NT2/D1 (cell line): Measurements from ENCODE around the gene MRPL38.
A peak's percentile ranks its signal among the peaks of the same experiment; 100 is the strongest.

Source experiments
- DNase-seq: peaks from one replicate; pipeline ENCODE4 v3.0.0-alpha.2; 2011; ENCODE audit warnings: low read depth, low spot score
- H3K27me3 ChIP-seq: 2 replicates; pipeline ENCODE4 v1.6.0; 2011; ENCODE audit warnings: mild to moderate bottlenecking; ENCODE audit not compliant: insufficient read length, insufficient read depth
- H3K36me3 ChIP-seq: 2 replicates; pipeline ENCODE4 v1.6.1; 2011; ENCODE audit warnings: mild to moderate bottlenecking, low read length, mixed read lengths; ENCODE audit not compliant: insufficient read depth, insufficient read length
- H3K4me1 ChIP-seq: 2 replicates; pipeline ENCODE4 v1.5.1; 2011; ENCODE audit not compliant: insufficient read depth, insufficient read length
- H3K4me3 ChIP-seq: 2 replicates; pipeline ENCODE4 v1.5.1; 2011; ENCODE audit warnings: low read depth; ENCODE audit not compliant: insufficient read length
- H3K9ac ChIP-seq: 2 replicates; pipeline ENCODE4 v1.6.0; 2011; ENCODE audit warnings: low read depth; ENCODE audit not compliant: insufficient read length
- H3K9me3 ChIP-seq: 2 replicates; pipeline ENCODE4 v1.5.1; 2011; ENCODE audit warnings: mild to moderate bottlenecking, low read length; ENCODE audit not compliant: insufficient read depth
- SUZ12 ChIP-seq: IDR thresholded peaks from 2 replicates; pipeline ENCODE4 v1.6.1; 2011; ENCODE audit not compliant: insufficient read length, insufficient read depth; ENCODE audit errors: extremely low read depth
- YY1 ChIP-seq: IDR thresholded peaks from 2 replicates; pipeline ENCODE4 v1.6.1; 2011; ENCODE audit not compliant: insufficient read length, insufficient read depth
- ZNF274 ChIP-seq: IDR thresholded peaks from 2 replicates; pipeline ENCODE4 v1.6.1; 2011; ENCODE audit warnings: mild to moderate bottlenecking, low read depth, low read length

MRPL38 gene

DNA sequence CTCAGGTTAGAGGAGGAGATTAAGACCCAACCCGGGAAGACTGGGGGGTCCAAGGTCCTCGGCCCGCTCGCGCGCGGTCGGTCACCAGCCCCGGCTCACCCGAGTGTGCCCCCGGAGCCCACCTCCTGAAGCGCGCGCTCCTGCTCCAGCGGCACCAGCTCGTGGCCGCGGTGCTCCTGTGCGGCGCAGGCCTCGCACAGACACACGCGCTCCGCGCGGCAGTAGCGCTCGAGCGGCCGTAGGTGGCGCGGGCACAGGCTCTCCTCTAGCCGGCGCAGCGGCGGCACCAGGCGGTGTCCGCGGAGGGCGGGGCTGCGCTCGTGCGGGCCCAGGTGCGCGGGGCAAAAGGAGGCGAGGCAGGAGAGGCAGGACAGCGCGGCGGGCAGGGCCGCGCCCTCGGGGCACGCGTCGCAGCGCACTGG is 26.9 kb downstream of the MRPL38 start:
- H3K9ac ChIP-seq: peak overlapping the region; percentile 90
- no peak for DNase-seq
- peaks cover 32% of the 10 kb centered on the region for H3K36me3 ChIP-seq
- H3K4me1 ChIP-seq: peaks cover 18% of the 10 kb centered on the region
- H3K9me3 ChIP-seq: no peaks in the 10 kb centered on the region
- H3K4me3 ChIP-seq: peak overlapping the region; percentile 64
- TF ChIP-seq ZNF274: no peak
- TF ChIP-seq SUZ12: no peak
- no peak for TF ChIP-seq YY1
- peaks cover 13% of the 10 kb centered on the region for H3K27me3 ChIP-seq

DNA sequence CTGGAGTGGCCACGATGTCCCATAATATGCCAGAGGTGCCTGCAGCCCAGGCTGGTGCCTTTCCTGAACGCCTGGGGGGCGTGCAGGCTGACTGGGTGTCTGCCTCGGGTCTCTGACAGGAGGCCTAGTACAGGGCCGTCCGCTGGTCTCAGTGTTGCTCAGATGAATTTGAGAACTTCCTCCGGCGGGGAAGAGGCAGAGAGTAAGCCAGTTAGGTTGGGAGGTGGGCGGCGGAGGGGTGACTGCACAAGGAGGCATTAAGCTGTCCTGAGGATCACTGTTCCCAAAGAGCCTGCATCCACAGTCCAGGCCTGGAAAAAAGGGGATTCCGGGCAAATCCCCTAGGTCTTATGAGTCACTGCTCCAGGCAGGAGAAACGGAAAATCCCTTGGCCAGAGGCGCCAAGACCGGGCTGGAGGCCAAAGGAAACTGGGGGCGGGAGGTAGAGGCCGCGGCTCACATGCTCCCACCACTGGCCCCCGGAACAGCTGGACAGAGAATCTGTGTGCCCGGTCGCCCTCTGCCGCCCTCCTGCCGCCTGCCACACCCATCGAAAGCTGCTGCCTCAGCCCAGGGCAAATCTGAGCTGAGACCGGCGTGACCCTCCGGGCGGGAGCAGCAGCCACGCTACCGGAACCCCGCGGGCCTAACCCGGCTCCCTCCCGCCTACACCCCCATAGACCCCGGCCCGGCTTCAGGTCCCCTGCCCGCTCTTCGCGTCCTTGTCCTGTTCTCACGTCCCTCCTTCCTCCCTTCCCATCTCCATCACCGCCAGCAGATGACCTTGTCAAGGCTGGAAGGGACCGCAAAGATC is 27.5 kb downstream of the MRPL38 start:
- TF ChIP-seq ZNF274 (no peak), YY1 (no peak), SUZ12 (no peak)
- Histone ChIP-seq H3K4me1 (peaks cover 22% of the 10 kb centered on the region), H3K36me3 (peaks cover 32% of the 10 kb centered on the region), H3K27me3 (peaks cover 13% of the 10 kb centered on the region), H3K4me3 (peak overlapping the region; percentile 64), H3K9ac (peak overlapping the region; percentile 90), H3K9me3 (no peaks in the 10 kb centered on the region)
- DNase-seq: no peak

DNA sequence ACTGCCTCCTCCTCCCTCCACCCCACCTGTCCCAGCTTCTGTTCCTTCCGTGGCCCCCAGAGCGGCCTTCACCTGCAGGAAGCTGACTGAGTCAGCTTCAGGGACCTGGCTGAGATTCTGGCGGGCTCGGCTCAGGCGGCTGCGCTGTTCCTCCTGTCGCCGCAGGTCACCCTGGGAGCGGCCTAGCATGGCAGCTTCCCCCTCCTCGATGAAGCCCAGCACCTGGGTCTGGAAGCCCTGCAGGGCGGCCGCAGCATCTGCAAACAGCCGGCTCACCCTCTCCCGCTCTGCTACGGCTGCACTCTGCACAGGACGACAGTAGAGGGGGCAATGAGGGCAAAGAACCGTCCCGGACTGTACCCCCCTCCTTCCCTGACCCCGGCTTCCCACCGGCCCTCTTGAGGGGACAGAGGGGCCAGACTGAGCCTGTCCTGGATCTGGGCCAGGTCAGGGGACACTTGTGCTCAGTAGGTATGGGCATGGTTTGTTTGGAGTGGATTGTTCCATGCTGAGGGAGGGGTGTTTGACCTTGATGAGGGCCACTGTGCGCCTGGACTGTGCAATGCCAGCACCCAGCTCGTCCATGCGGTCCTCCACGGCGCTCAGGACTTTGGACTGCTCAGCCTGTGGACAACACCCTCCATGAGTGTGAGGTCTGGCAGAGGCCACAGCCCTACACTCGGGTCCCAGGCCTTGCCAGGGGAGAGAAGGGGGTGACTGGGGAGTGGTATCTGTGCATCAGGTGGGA is 28.3 kb downstream of the MRPL38 start:
- H3K27me3 ChIP-seq: peaks cover 13% of the 10 kb centered on the region
- H3K36me3 ChIP-seq: peaks cover 32% of the 10 kb centered on the region
- H3K4me3 ChIP-seq: peak overlapping the region; percentile 64
- H3K4me1 ChIP-seq: peaks cover 22% of the 10 kb centered on the region
- DNase-seq: no peak
- peak overlapping the region; percentile 90 for H3K9ac ChIP-seq
- no peak for TF ChIP-seq YY1
- no peak for TF ChIP-seq SUZ12
- TF ChIP-seq ZNF274: no peak
- H3K9me3 ChIP-seq: no peaks in the 10 kb centered on the region

DNA sequence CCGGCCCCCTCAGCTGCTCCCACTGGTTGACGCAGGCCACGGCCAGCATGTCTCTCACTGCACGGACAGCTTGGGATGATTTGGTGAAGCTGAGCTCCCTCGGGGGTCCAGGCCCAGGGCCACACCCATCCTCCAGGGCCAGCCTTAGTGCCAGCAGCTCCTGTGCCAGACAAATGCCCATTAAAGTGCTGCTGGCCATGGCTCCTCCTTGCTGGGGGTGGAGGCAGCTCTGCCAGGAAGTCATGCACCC is 28.8 kb downstream of the MRPL38 start:
- Histone ChIP-seq H3K27me3 (peaks cover 13% of the 10 kb centered on the region), H3K4me1 (peaks cover 22% of the 10 kb centered on the region), H3K4me3 (no peak overlapping the region), H3K9ac (peak overlapping the region; percentile 61), H3K9me3 (no peaks in the 10 kb centered on the region), H3K36me3 (peaks cover 32% of the 10 kb centered on the region)
- TF ChIP-seq ZNF274 (no peak), SUZ12 (no peak), YY1 (no peak)
- no peak for DNase-seq

DNA sequence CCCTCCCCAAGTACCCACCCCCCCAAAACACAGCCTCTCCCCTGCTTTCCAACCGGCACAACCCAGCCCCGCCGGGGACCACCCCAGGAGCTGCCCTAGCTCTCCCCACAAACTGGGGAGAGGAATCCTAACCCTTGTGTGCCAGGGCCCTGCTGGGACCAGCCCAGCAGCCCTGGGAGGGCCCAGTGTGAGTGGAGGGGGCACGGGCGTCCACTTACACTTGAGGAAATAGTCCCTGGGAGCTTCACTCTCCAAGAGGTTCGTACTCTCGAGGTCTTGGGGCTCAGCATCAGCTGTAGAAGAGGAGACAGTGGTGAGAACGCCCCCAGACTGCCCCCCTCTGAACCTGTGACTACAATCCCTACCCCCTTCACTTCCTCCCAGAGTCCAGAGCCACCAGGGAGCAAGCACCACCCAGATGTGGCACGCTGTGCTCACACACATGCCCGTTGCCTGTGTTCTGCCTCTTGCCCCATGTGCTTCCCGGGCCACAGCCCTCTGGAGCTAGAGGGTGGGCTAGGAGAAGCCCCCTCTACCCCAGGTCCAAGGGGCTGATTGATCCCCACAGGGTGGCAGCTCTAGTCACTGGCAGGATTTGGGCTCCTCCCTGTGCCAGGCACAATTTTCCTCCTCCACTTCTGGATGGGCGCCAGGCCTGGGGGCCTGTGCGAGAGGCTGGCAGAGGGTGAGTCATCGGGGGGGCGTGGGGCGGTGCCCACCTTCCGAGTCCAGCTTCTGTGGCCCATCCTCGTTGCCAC is 29.3 kb downstream of the MRPL38 start:
- peaks cover 32% of the 10 kb centered on the region for H3K36me3 ChIP-seq
- peak overlapping the region; percentile 61 for H3K9ac ChIP-seq
- DNase-seq: no peak
- peaks cover 22% of the 10 kb centered on the region for H3K4me1 ChIP-seq
- H3K4me3 ChIP-seq: no peak overlapping the region
- H3K9me3 ChIP-seq: no peaks in the 10 kb centered on the region
- TF ChIP-seq ZNF274: no peak
- TF ChIP-seq YY1: no peak
- TF ChIP-seq SUZ12: no peak
- H3K27me3 ChIP-seq: peaks cover 13% of the 10 kb centered on the region

DNA sequence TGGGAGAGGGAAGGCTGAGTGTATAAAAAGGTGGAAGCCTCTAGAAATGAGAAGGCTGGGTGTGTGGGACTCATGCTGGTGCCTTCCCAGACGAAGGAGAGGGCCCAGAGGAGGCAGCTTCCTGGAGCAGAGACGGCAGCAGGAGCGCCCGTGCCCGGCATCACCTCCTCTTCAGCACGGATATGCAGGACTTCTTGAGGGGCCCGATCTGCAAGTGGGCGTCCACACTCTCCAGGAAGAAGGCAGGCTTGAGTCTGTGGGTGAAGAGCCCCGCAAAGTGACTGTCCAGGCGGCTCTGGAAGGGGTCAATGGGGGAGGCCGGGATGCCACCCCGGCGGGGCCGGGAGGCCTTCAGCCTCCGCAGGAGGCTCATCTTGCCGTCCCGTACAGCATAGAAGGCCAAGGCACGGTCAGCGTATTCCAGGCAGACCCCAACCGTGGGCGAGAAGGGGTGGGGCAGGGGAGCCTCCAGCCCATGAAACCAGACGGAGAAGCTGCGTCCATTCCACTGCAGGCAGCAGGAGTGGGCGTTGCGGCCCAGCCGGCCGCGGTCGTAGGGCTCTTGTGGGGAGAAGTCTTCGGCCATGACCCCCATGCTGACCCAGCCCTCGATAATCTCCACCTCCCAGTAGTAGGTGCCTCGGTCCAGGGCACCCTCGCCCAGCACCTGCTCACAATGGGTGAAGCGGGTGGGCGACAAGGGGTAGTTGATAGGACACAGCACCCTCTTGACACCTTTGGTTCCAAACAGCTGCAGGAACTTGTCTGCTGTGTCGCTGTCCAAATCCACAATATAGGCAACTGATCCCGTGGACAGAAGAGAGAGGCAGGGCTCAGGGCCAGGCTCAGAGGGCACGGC is 30.1 kb downstream of the MRPL38 start:
- no peak overlapping the region for H3K9ac ChIP-seq
- DNase-seq: no peak
- H3K27me3 ChIP-seq: peaks cover 13% of the 10 kb centered on the region
- H3K4me1 ChIP-seq: peaks cover 22% of the 10 kb centered on the region
- no peak overlapping the region for H3K4me3 ChIP-seq
- no peak for TF ChIP-seq YY1
- no peak for TF ChIP-seq ZNF274
- no peak for TF ChIP-seq SUZ12
- H3K9me3 ChIP-seq: no peaks in the 10 kb centered on the region
- peaks cover 32% of the 10 kb centered on the region for H3K36me3 ChIP-seq

DNA sequence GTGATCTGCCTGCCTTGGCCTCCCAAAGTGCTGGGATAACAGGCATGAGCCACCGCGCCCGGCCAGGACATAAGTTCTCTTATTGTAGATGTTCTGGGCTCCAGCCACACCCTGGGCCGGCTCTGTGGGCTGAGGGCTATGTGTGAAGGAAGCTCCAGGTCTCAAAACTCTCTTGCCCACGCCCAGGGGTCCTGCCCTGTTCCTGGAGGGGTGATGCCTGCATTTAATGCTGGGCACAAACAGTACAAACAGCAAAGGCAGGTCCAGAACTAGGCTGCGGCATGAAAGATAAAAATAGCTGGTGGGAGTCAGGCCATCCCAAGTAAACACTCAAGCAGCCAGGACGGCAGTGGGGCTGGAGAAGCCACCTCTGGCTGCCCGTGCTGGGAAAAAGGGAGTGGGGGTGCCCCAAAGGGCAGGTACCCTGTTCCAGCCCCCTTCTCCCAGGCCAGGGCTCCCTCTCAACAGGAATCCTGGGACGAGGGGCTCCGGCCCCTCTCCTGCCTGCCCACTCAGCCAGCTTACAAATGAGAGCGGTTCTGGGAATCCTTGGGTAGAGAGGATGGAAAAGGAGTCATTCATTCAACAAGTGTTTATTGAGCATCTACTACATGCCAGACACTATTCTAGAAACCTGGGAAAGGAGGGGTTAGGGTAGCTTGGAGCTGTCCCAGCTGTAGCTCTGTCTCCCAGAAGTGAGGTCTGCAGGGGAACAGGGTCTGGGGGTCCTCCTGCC is 30.9 kb downstream of the MRPL38 start:
- TF ChIP-seq ZNF274: no peak
- no peaks in the 10 kb centered on the region for H3K9me3 ChIP-seq
- no peak overlapping the region for H3K9ac ChIP-seq
- H3K4me1 ChIP-seq: peaks cover 22% of the 10 kb centered on the region
- DNase-seq: no peak
- H3K27me3 ChIP-seq: peaks cover 13% of the 10 kb centered on the region
- no peak overlapping the region for H3K4me3 ChIP-seq
- H3K36me3 ChIP-seq: peaks cover 32% of the 10 kb centered on the region
